ENCODE measurements around the gene CNTFR.

The CNTFR gene

GRCh38 chr9:34558364-34558763 is 31.2 kb downstream of the CNTFR start:
- no peak for TF ChIP-seq Cebpa-rat (IDR thresholded peaks at IDR 0.05)
- Histone ChIP-seq H3K9me3 (replicated peaks in 1 of 11) (peaks cover 0 to 6% (median 0%) of the 10 kb centered on the region in 11 experiments; a peak in 5 of 22 replicates), H3K4me3 (no peak overlapping the region), H3K27me3 (peaks cover 19 to 40% (median 35%) of the 10 kb centered on the region in 11 experiments; a peak in 21 of 22 replicates), H4K20me1 (peaks cover 0 to 34% (median 7%) of the 10 kb centered on the region in 11 experiments; a peak in 10 of 22 replicates), H3K4me2 (no peak overlapping the region), H3K36me3 (no peaks in the 10 kb centered on the region), H3K27ac (no peak overlapping the region), H3K9ac (no peak overlapping the region), H3K4me1 (peaks cover 0 to 18% (median 17%) of the 10 kb centered on the region in 10 experiments; a peak in 18 of 20 replicates)

- Histone ChIP-seq H3K27ac (no peak overlapping the region), H3K9me3 (replicated peaks in 1 of 11) (peaks cover 0 to 6% (median 0%) of the 10 kb centered on the region in 11 experiments; a peak in 5 of 22 replicates), H3K4me3 (no peak overlapping the region), H3K36me3 (no peaks in the 10 kb centered on the region), H3K27me3 (peaks cover 19 to 40% (median 35%) of the 10 kb centered on the region in 11 experiments; a peak in 21 of 22 replicates), H4K20me1 (peaks cover 0 to 40% (median 7%) of the 10 kb centered on the region in 11 experiments; a peak in 10 of 22 replicates), H3K9ac (no peak overlapping the region), H3K4me1 (peaks cover 0 to 25% (median 23%) of the 10 kb centered on the region in 10 experiments; a peak in 18 of 20 replicates), H3K4me2 (no peak overlapping the region)
- no peak for TF ChIP-seq Cebpa-rat (IDR thresholded peaks at IDR 0.05)
These were observed 31.9 kb downstream of the CNTFR start for GRCh38 chr9:34557426-34558321.

GRCh38 chr9:34556949-34557348 is 32.6 kb downstream of the CNTFR start:
- H3K27ac ChIP-seq: no peak overlapping the region
- no peak for TF ChIP-seq Cebpa-rat (IDR thresholded peaks at IDR 0.05)
- peaks cover 19 to 41% (median 35%) of the 10 kb centered on the region in 11 experiments; a peak in 21 of 22 replicates for H3K27me3 ChIP-seq

GRCh38 chr9:34555936-34556525 is 33.5 kb downstream of the CNTFR start:
- H4K20me1 ChIP-seq: peaks cover 0 to 53% (median 7%) of the 10 kb centered on the region in 11 experiments; a peak in 10 of 22 replicates
- H3K27me3 ChIP-seq: peaks cover 19 to 41% (median 35%) of the 10 kb centered on the region in 11 experiments; a peak in 21 of 22 replicates
- no peaks in the 10 kb centered on the region for H3K36me3 ChIP-seq
- no peaks in the 10 kb centered on the region for H3K9me3 ChIP-seq (replicated peaks in 1 of 11)
- H3K4me1 ChIP-seq: peaks cover 0 to 33% (median 30%) of the 10 kb centered on the region in 10 experiments; a peak in 18 of 20 replicates
- no peak overlapping the region for H3K27ac ChIP-seq
- H3K4me2 ChIP-seq: no peak overlapping the region
- no peak overlapping the region for H3K4me3 ChIP-seq
- H3K9ac ChIP-seq: no peak overlapping the region
- TF ChIP-seq Cebpa-rat (IDR thresholded peaks at IDR 0.05): no peak

More at GRCh38 chr9:34556949-34557348, 32.6 kb downstream of the CNTFR start:
- no peak overlapping the region for H3K4me3 ChIP-seq
- peaks cover 0 to 3% (median 0%) of the 10 kb centered on the region in 11 experiments; a peak in 5 of 22 replicates for H3K9me3 ChIP-seq (replicated peaks in 1 of 11)
- no peak overlapping the region for H3K4me2 ChIP-seq
- H3K4me1 ChIP-seq: peaks cover 0 to 32% (median 30%) of the 10 kb centered on the region in 10 experiments; a peak in 18 of 20 replicates
- no peaks in the 10 kb centered on the region for H3K36me3 ChIP-seq
- H3K9ac ChIP-seq: no peak overlapping the region
- peaks cover 0 to 47% (median 7%) of the 10 kb centered on the region in 11 experiments; a peak in 10 of 22 replicates for H4K20me1 ChIP-seq

GRCh38 chr9:34555500-34555899 is 34.0 kb downstream of the CNTFR start:
- H3K9me3 ChIP-seq (replicated peaks in 1 of 11): no peaks in the 10 kb centered on the region
- peaks cover 0 to 33% (median 30%) of the 10 kb centered on the region in 10 experiments; a peak in 18 of 20 replicates for H3K4me1 ChIP-seq
- peaks cover 0 to 58% (median 7%) of the 10 kb centered on the region in 11 experiments; a peak in 10 of 22 replicates for H4K20me1 ChIP-seq
- H3K4me3 ChIP-seq: no peak overlapping the region
- H3K4me2 ChIP-seq: no peak overlapping the region
- H3K27ac ChIP-seq: no peak overlapping the region
- no peak for TF ChIP-seq Cebpa-rat (IDR thresholded peaks at IDR 0.05)
- H3K9ac ChIP-seq: no peak overlapping the region
- no peaks in the 10 kb centered on the region for H3K36me3 ChIP-seq
- H3K27me3 ChIP-seq: peaks cover 19 to 37% (median 31%) of the 10 kb centered on the region in 11 experiments; a peak in 21 of 22 replicates

GRCh38 chr9:34555002-34555348 is 34.5 kb downstream of the CNTFR start:
- no peaks in the 10 kb centered on the region for H3K36me3 ChIP-seq
- no peak overlapping the region for H3K4me3 ChIP-seq
- peaks cover 0 to 33% (median 30%) of the 10 kb centered on the region in 10 experiments; a peak in 18 of 20 replicates for H3K4me1 ChIP-seq
- peaks cover 19 to 32% (median 26%) of the 10 kb centered on the region in 11 experiments; a peak in 21 of 22 replicates for H3K27me3 ChIP-seq
- peak overlapping the region in 8 of 11 experiments; percentile 47 to 76 (median 62); a peak in 14 of 22 replicates for H3K4me2 ChIP-seq
- H3K27ac ChIP-seq: no peak overlapping the region
- no peak for TF ChIP-seq Cebpa-rat (IDR thresholded peaks at IDR 0.05)
- no peaks in the 10 kb centered on the region for H3K9me3 ChIP-seq (replicated peaks in 1 of 11)
- peaks cover 0 to 59% (median 7%) of the 10 kb centered on the region in 11 experiments; a peak in 10 of 22 replicates for H4K20me1 ChIP-seq
- no peak overlapping the region for H3K9ac ChIP-seq

- peaks cover 0 to 33% (median 30%) of the 10 kb centered on the region in 10 experiments; a peak in 17 of 20 replicates for H3K4me1 ChIP-seq
- no peak overlapping the region for H3K4me3 ChIP-seq
- H3K36me3 ChIP-seq: no peaks in the 10 kb centered on the region
- peaks cover 0 to 59% (median 7%) of the 10 kb centered on the region in 11 experiments; a peak in 10 of 22 replicates for H4K20me1 ChIP-seq
- H3K27ac ChIP-seq: peak overlapping the region in 1 of 11 experiments; percentile 6; a peak in 1 of 22 replicates
- TF ChIP-seq Cebpa-rat (IDR thresholded peaks at IDR 0.05): no peak
- H3K27me3 ChIP-seq: peaks cover 16 to 27% (median 20%) of the 10 kb centered on the region in 11 experiments; a peak in 21 of 22 replicates
- H3K9me3 ChIP-seq (replicated peaks in 1 of 11): no peaks in the 10 kb centered on the region
- peak overlapping the region in 9 of 11 experiments; percentile 37 to 76 (median 60); a peak in 18 of 22 replicates for H3K4me2 ChIP-seq
- H3K9ac ChIP-seq: peak overlapping the region in 2 of 11 experiments; percentile 6 to 32; a peak in 1 of 22 replicates
These were observed 35.1 kb downstream of the CNTFR start for GRCh38 chr9:34554211-34555001.

Measured in BLaER1 treated with 17β-estradiol and CSF1 and Interleukin-3, amounts not matched to agents 10 nM and 100 nM (cell line).